ENCODE measurements around the gene LDHA. TPM values are rescaled to one million over a fixed set of nuclear protein-coding genes. Genes with fewer than 3 reads are reported as not detected.

LDHA gene
- total RNA-seq, 6 experiments from 2014 or later: 1,331 to 1,603 (median 1,438) TPM

- peak; percentile 18 for DNase-seq
- Mint-ChIP-seq H3K4me3 (no peak overlapping the region), H3K9me3 (no peaks in the 10 kb centered on the region), H3K36me3 (ENCODE audit: low read depth) (0 out of 2 replicates have a peak, but pooled peaks cover 4% of the 10 kb centered on the region), H3K4me1 (ENCODE audit: low read depth) (peaks cover 29% of the 10 kb centered on the region), H3K27ac (no peak overlapping the region), H3K27me3 (ENCODE audit: insufficient read depth) (peaks cover 1% of the 10 kb centered on the region)
- TF ChIP-seq, protein P1, sequence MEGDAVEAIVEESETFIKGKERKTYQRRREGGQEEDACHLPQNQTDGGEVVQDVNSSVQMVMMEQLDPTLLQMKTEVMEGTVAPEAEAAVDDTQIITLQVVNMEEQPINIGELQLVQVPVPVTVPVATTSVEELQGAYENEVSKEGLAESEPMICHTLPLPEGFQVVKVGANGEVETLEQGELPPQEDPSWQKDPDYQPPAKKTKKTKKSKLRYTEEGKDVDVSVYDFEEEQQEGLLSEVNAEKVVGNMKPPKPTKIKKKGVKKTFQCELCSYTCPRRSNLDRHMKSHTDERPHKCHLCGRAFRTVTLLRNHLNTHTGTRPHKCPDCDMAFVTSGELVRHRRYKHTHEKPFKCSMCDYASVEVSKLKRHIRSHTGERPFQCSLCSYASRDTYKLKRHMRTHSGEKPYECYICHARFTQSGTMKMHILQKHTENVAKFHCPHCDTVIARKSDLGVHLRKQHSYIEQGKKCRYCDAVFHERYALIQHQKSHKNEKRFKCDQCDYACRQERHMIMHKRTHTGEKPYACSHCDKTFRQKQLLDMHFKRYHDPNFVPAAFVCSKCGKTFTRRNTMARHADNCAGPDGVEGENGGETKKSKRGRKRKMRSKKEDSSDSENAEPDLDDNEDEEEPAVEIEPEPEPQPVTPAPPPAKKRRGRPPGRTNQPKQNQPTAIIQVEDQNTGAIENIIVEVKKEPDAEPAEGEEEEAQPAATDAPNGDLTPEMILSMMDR (IDR thresholded peaks at IDR 0.05): no peak
Measured at GRCh38 chr11:18457450-18457849, 63.1 kb downstream of the LDHA start.

Small RNAs within 50 kb of the gene (microRNA-seq; reads per million reads assigned to microRNA genes)
- gene MIR3159: not detected

Other genes with a start within 250 kb of the LDHA start
- gene MRGPRX4, start 221.7 kb upstream of the LDHA start, total RNA-seq (2021; fragmentation: NEBNext Ultra II Directional; extraction: Animal tissue kit (Norgen Biotek cat#: 25700)): not detected
- gene SAA4, start 157.8 kb upstream of the LDHA start, total RNA-seq (2021; fragmentation: NEBNext Ultra II Directional; extraction: Animal tissue kit (Norgen Biotek cat#: 25700)): not detected
- not detected for gene SAA2, start 145.9 kb upstream of the LDHA start, total RNA-seq (2021; fragmentation: NEBNext Ultra II Directional; extraction: Animal tissue kit (Norgen Biotek cat#: 25700))
- under 1 TPM in 2 of 6 experiments, not detected in 4; 0.50 to 0.55 TPM for gene SAA1, start 128.3 kb upstream of the LDHA start, total RNA-seq (2021; fragmentation: NEBNext Ultra II Directional; extraction: Animal tissue kit (Norgen Biotek cat#: 25700))
- 10 to 100 TPM; 31.4 to 41.5 (median 34.4) TPM for gene HPS5, start 72.4 kb upstream of the LDHA start, total RNA-seq (2021; fragmentation: NEBNext Ultra II Directional; extraction: Animal tissue kit (Norgen Biotek cat#: 25700))
- 10 to 100 TPM; 45.3 to 58.1 (median 52.7) TPM for gene GTF2H1, start 72.0 kb upstream of the LDHA start, total RNA-seq (2021; fragmentation: NEBNext Ultra II Directional; extraction: Animal tissue kit (Norgen Biotek cat#: 25700))
- gene LDHC, start 17.8 kb downstream of the LDHA start, total RNA-seq (2021; fragmentation: NEBNext Ultra II Directional; extraction: Animal tissue kit (Norgen Biotek cat#: 25700)): 1 to 10 TPM in 4 of 6 experiments, under 1 TPM in 2; 0.52 to 2.7 (median 2.0) TPM
- not detected for gene LDHAL6A, start 61.3 kb downstream of the LDHA start, total RNA-seq (2021; fragmentation: NEBNext Ultra II Directional; extraction: Animal tissue kit (Norgen Biotek cat#: 25700))
- 10 to 100 TPM; 56.9 to 82.7 (median 71.4) TPM for gene TSG101, start 132.4 kb downstream of the LDHA start, total RNA-seq (2021; fragmentation: NEBNext Ultra II Directional; extraction: Animal tissue kit (Norgen Biotek cat#: 25700))
- gene UEVLD, start 194.2 kb downstream of the LDHA start, total RNA-seq (2021; fragmentation: NEBNext Ultra II Directional; extraction: Animal tissue kit (Norgen Biotek cat#: 25700)): 10 to 100 TPM; 20.0 to 29.0 (median 24.4) TPM
- gene MISFA, start 205.2 kb downstream of the LDHA start, total RNA-seq (2021; fragmentation: NEBNext Ultra II Directional; extraction: Animal tissue kit (Norgen Biotek cat#: 25700)): 1 to 10 TPM; 1.5 to 2.8 (median 2.4) TPM
- gene SPTY2D1, start 239.8 kb downstream of the LDHA start, total RNA-seq (2021; fragmentation: NEBNext Ultra II Directional; extraction: Animal tissue kit (Norgen Biotek cat#: 25700)): 10 to 100 TPM; 25.9 to 29.8 (median 28.1) TPM

Data from HFFc6 (cell line).